CD4-positive, alpha-beta T cell (primary cell): ENCODE measurements around the gene MCCC1. TPM values are rescaled to one million over a fixed set of nuclear protein-coding genes. Genes with fewer than 3 reads are reported as not detected.
A peak's percentile ranks its signal among the peaks of the same experiment; 100 is the strongest.

Source experiments
- ATAC-seq: fragments of 200-7000 bp; cut with Tn5 transposase; one replicate; pipeline ENCODE4 v1.10.0; 2022; ENCODE audit warnings: mild to moderate bottlenecking; ENCODE audit not compliant: poor library complexity
- CTCF ChIA-PET: fragments of 350-600 bp; sonication (Branson Sonifier 250); formaldehyde crosslinking; loops from one replicate; lab custom pipeline; 2021; ENCODE audit warnings: antibody characterized with exemption, inconsistent platforms; lab: Charles Lee
- POLR2A ChIA-PET: fragments of 350-600 bp; sonication (Branson Sonifier 250); formaldehyde crosslinking; loops from one replicate; lab custom pipeline; 2021; ENCODE audit warnings: antibody characterized with exemption, inconsistent platforms; lab: Charles Lee
- DNase-seq, 14 experiments: peaks; one replicate each; pipeline ENCODE4 v3.0.0-alpha.2; 2013 to 2020; ENCODE audit warnings: mixed read lengths in 2 of 14
- H3K27ac ChIP-seq, 2 donors: one replicate each; pipeline versions ENCODE4 v1.5.1 to v1.7.0; 2013; ENCODE audit warnings: low read length in 2 of 2, low read depth in 1 of 2, mild to moderate bottlenecking in 1 of 2
- H3K27me3 ChIP-seq, 2 experiments: 1 replicate in 1 of 2; 2 replicates in 1 of 2; pipeline versions ENCODE4 v1.6.1 to v1.7.0; 2013; ENCODE audit warnings: low read length in 2 of 2, control low read depth in 1 of 2, mild to moderate bottlenecking in 1 of 2, moderate library complexity in 1 of 2; ENCODE audit not compliant: insufficient read depth in 2 of 2, control insufficient read depth in 1 of 2
- H3K36me3 ChIP-seq: one replicate; pipeline ENCODE4 v1.6.1; 2013; ENCODE audit warnings: low read length, control low read depth; ENCODE audit not compliant: insufficient read depth
- H3K4me1 ChIP-seq: one replicate; pipeline ENCODE4 v1.6.1; 2013; ENCODE audit warnings: low read length, control low read depth; ENCODE audit not compliant: insufficient read depth
- H3K4me3 ChIP-seq: one replicate; pipeline ENCODE4 v1.5.1; 2013; ENCODE audit warnings: mild to moderate bottlenecking, low read length, moderate library complexity
- H3K9me3 ChIP-seq, 2 experiments: 1 replicate in 1 of 2; 2 replicates in 1 of 2; pipeline versions ENCODE4 v1.6.1 to v1.7.0; 2013; ENCODE audit warnings: low read length in 2 of 2, mild to moderate bottlenecking in 2 of 2, control low read depth in 1 of 2, moderate library complexity in 1 of 2; ENCODE audit not compliant: control insufficient read depth in 1 of 2, insufficient read depth in 1 of 2
- H3K27ac Mint-ChIP-seq: one replicate; pipeline ENCODE4 v1.8.0; 2020; ENCODE audit warnings: mixed read lengths
- H3K27me3 Mint-ChIP-seq: one replicate; pipeline ENCODE4 v1.8.0; 2021; ENCODE audit warnings: mixed read lengths
- H3K36me3 Mint-ChIP-seq: one replicate; pipeline ENCODE4 v1.8.0; 2021; ENCODE audit warnings: low read depth, mixed read lengths
- H3K4me1 Mint-ChIP-seq: one replicate; pipeline ENCODE4 v1.8.0; 2021; ENCODE audit warnings: low read depth, mixed read lengths
- H3K4me3 Mint-ChIP-seq: one replicate; pipeline ENCODE4 v1.8.0; 2020; ENCODE audit warnings: mild to moderate bottlenecking, mixed read lengths
- H3K9me3 Mint-ChIP-seq: one replicate; pipeline ENCODE4 v1.8.0; 2020; ENCODE audit warnings: mixed read lengths
- CTCF ChIP-seq: fragments of 200-600 bp; IDR thresholded peaks from one replicate; pipeline ENCODE4 v1.8.0; 2022; ENCODE audit warnings: antibody characterized with exemption, mild to moderate bottlenecking
- intact Hi-C, 2 experiments: fragments of 100-400 bp; cut with DNase I in 1 of 2; cut with micrococcal nuclease in 1 of 2; formaldehyde crosslinking; loops; one replicate each; pipeline versions ENCODE4 v1.15.1 to v1.9.0; 2023 to 2025; cut with DNase I, micrococcal nuclease
- total RNA-seq, 174 experiments: library from RNA in 2 of 174; stranded (reverse) in 2 of 174; gene quantifications; one replicate each; pipeline ENCODE4 v1.2.3 and lab custom pipeline; 2021 to 2026

The MCCC1 gene
- total RNA-seq, 2 experiments from 2014 or later, result 16.4 to 16.7 TPM

- Histone ChIP-seq H3K4me1 (peaks cover 17% of the 10 kb centered on the region), H3K4me3 (no peak overlapping the region), H3K27ac (no peak overlapping the region), H3K27me3 (no peaks in the 10 kb centered on the region), H3K36me3 (peaks cover 25% of the 10 kb centered on the region), H3K9me3 (no peaks in the 10 kb centered on the region)
- Mint-ChIP-seq H3K4me3 (peak overlapping the region; percentile 16), H3K27ac (no peak overlapping the region), H3K9me3 (no peaks in the 10 kb centered on the region), H3K27me3 (no peaks in the 10 kb centered on the region), H3K4me1 (peaks cover 49% of the 10 kb centered on the region), H3K36me3 (peaks cover 58% of the 10 kb centered on the region)
- ATAC-seq (no peak), DNase-seq (no peak)
- POLR2A ChIA-PET, result no interaction called here
- CTCF ChIA-PET, result no interaction called here
- no peak for TF ChIP-seq CTCF
- intact Hi-C loops, result loop anchor here in 1 of 2 experiments (5.0 to 10.0 kb wide), 2 partner anchors 302 to 1720 kb away; partner anchors contain the start of genes ATP11B and VPS8
These were observed 4.6 kb downstream of the MCCC1 start for GRCh38 chr3:183094711-183095110.

DNA sequence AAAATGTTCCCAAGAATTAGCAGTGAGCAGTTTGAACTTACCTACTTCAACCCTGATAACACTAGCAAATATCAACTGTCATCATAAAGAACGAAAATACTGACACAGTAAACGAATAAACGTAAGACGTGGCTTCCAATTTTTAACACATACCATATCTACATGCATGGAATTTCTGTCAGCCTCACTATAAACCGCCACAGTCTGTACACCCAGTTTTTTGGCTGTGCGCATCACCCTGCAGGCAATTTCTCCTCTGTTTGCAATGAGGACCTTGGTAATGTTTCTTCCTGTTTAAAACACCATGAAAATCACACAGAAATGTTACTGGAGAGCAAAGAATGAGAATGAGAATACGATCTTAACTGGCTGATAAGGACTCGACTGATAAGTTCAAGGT is 7.0 kb downstream of the MCCC1 start:
- H3K27me3 Mint-ChIP-seq, result no peaks in the 10 kb centered on the region
- peaks cover 43% of the 10 kb centered on the region for H3K36me3 ChIP-seq
- peaks cover under 1% of the 10 kb centered on the region for H3K4me1 ChIP-seq
- no peak overlapping the region for H3K4me3 Mint-ChIP-seq
- DNase-seq (no peak), ATAC-seq (no peak)
- H3K4me3 ChIP-seq, result no peak overlapping the region
- no peak for TF ChIP-seq CTCF
- H3K27ac Mint-ChIP-seq, result no peak overlapping the region
- CTCF ChIA-PET, result no interaction called here
- no peaks in the 10 kb centered on the region for H3K27me3 ChIP-seq
- intact Hi-C loops, result loop anchor here in 1 of 2 experiments (10.0 kb wide), 1 partner anchor 1723 kb away; the partner anchor contains the start of gene VPS8
- peaks cover 66% of the 10 kb centered on the region for H3K36me3 Mint-ChIP-seq
- POLR2A ChIA-PET, result no interaction called here
- peaks cover 31% of the 10 kb centered on the region for H3K4me1 Mint-ChIP-seq
- no peak overlapping the region for H3K27ac ChIP-seq
- H3K9me3 ChIP-seq, result no peaks in the 10 kb centered on the region
- no peaks in the 10 kb centered on the region for H3K9me3 Mint-ChIP-seq

DNA sequence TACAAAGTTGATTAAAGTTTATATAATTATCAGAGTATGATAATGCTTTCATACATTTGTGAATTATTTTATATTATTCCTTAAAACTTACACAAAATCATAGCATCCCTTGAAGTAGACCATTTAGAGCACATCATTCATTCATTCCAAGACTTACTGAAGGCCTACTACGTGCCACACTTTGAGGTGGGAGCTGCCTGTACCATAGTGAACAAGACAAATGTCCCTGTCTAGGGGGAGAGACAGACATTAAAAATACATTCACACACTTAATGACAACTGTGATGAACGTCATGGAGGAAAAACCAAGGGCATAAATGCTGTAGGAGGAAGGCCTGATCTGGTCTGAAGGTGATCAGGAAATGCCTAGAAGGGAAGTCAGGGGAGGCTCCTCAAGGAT is 12.1 kb downstream of the MCCC1 start:
- H3K4me3 ChIP-seq, result no peak overlapping the region
- no peak overlapping the region for H3K27ac ChIP-seq
- peaks cover 94% of the 10 kb centered on the region for H3K36me3 Mint-ChIP-seq
- H3K27me3 ChIP-seq, result no peaks in the 10 kb centered on the region
- no peaks in the 10 kb centered on the region for H3K4me1 ChIP-seq
- ChIA-PET CTCF (no interaction called here), POLR2A (no interaction called here)
- H3K4me3 Mint-ChIP-seq, result no peak overlapping the region
- no peaks in the 10 kb centered on the region for H3K9me3 Mint-ChIP-seq
- no peak for ATAC-seq
- no peaks in the 10 kb centered on the region for H3K9me3 ChIP-seq
- H3K4me1 Mint-ChIP-seq, result peaks cover 8% of the 10 kb centered on the region
- intact Hi-C loops, result no loop called here
- H3K27me3 Mint-ChIP-seq, result no peaks in the 10 kb centered on the region
- H3K36me3 ChIP-seq, result peaks cover 70% of the 10 kb centered on the region
- TF ChIP-seq CTCF, result no peak
- H3K27ac Mint-ChIP-seq, result no peak overlapping the region
- DNase-seq, result no peak
